Stimulated activated CD4-positive, alpha-beta T cell treated with anti-CD3 and anti-CD28 coated beads, Interleukin-2, amount 100 ng/mL, for 48 hours (primary cell): ENCODE results near the gene FRYL.

Experiments used
- DNase-seq, 2 donors: peaks; one replicate each; pipeline ENCODE4 v3.0.0-alpha.2; 2020

The FRYL gene

DNA sequence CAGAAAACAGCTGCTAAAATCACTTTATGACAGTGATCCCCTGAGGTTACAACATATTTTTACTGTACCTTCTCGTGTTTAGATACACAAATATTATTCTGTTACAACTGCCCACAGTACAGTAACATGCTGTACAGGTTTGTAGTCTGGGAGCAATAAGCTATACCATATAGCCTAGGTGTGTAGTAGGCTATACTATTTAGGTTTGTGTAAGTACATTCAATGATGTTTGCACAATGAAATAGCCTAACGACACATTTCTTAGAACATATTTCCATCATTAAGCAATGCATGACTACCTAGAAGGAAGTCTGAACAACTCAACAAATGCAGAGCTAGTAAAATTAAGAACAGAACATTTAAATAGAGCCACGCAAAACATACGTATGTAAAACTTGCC, 177.3 kb downstream of the FRYL start:
- no peak for DNase-seq

DNA sequence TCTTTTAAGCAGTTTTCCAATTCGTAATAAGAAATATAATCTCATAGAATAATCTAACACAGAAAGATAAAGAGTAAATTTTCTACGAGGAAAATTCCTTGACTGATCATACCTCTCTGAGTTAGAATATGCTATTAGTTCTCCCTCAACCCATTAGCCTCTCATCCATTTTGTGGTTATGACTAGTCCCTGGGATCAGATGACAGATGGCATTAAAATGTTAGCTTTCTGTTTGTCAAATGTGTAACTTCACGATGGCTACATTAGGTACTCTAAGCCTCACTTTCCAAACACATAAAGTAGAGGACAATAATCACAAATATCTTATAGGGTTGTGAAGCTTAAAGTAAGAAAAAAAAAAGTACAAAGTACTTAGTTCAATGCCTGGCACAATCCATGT, 177.9 kb downstream of the FRYL start:
- DNase-seq: no peak

DNA sequence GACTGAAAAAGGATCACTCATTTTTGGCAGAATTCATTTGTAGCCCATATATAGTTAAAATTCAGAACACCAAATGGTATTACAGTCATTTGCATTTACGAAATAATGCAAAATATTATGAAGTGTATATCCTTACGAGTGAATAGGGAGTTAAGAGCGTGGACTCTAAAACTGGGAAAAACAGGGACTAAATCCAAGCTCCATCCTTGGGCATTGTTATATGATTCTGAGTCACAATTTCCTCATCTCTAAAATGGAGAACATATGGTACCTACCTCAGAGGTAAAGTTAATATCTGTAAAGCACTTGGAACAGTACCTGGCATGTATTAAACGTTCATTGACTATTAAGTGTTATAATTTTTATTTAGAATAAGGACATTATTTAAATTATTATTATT, 183.7 kb downstream of the FRYL start:
- no peak for DNase-seq

DNA sequence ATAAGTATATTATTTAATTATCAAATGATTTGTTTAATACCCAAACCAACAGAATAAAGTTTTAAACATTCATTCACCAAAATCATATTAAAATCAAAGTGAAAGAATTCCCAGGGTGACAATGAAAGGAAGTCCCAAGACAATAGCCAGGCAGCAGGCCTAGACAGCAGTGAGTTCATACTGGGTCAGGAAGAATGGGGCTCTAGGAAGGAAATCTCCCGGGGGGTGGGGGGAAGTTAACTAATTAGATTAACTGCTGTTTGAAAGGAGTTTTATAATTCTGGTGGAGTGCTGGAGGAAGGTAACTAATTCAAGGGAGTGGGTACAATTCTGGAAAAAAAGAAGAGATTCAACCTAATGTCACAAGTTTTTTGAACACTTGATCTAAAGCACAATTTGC, 185.9 kb downstream of the FRYL start:
- no peak for DNase-seq

DNA sequence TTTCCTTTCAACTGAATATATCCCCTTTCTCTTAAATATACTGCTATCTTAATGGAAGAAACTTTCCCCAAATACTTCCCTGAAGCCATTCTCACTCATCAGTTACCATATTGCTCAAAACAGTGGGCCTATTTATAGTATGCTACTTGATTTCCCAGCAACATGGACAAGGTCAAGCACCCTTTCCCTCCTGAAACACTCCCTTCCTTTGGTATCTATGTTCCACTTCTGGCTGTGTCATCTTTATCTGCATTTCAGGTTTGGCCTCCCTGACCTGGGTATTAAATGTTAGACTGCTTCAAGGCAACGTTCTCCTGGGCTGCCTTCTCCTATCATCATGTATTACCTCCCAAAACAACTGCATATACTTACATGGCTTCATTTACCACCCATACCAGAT, 188.7 kb downstream of the FRYL start:
- DNase-seq: no peak

DNA sequence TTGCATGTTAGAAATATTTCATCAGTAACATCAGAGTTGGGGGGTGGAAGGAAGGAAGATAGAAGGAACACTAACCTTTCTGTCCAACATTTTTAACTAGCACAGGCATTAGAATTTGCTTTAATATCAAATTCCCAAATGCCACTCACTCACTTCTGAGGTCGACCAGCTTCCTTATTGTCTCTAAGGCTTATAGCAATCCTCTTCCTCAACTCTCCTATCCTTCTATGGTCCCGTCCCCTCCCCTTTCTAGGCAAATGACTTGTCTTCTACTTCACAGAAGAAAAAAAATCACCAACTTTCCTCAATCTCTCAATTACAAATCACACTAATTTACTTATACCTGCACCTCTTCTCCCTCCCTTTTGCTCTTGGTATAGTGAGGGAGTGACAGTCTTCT, 189.2 kb downstream of the FRYL start:
- DNase-seq: no peak

DNA sequence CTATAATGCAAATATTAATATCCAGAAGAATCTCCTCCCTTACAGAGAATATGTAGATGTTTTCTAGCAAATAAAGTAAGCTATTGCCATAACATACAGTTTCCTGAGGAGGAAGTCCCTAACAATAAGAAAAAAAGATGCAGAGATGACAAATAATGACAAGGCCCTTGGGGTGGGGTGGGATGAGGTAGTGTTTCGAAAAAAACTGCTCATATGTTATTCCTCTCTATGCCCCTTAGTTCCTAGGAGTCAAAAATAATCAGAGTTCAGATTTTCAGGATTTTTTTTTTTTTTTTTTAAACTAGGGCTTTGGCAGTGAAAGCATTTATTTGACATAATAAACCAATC, 191.0 kb downstream of the FRYL start:
- no peak for DNase-seq

DNA sequence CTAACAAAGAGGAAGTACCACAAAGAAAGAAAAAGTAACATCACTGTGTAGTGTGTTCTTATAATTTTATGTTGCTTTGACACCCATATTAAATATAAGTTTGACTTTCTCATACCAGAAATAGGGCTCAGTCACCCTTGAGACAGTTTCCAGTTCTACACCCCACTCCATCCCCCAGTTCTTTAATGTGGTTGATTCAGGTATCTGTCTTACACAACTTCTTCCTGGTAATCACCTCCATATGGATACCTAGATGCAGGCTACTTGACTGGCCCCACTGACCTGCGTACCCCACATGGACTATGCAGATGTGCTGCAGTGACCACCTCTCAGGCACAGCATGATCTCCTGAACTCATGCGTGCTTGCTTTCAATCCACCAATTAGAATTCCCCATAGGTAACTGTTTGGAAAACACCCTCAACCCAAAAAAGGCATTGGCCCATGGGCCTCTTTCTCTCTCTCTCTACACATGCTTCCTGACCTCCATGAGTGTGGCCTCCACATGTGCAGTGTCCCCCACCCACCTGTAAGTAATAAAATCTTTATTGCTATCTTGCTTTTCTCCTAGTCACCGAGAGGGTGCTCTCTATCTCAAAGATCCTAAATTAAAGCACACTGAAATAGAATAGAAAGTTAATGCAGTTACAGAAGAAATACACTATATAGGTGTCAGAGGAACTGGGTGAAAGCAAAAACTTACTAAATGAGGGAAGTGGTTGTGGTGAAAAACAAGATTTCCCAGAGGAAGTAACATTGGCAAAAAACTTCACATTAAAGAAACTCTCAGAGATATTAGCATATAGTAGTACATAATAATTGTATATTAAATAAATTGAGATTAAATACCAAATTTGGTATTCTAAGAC, 191.6 kb downstream of the FRYL start:
- no peak for DNase-seq

DNA sequence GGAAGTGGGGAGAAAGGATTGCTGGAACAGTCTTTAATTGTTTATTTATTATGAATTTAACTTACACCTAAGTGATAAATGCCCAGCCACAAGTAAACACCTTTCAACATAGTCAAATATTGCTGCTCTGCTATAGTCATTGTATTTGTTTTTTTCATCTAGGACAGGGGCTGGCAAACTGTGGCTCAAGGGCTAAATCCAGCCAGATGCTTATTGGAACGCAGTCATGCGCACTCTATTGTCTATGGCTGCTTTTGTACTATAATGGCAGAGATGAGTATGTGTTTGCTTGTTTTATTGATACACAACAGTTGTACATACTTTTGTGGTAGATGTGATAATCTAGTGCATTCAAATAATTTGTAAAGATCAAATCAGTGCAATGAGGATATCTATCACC, 194.7 kb downstream of the FRYL start:
- DNase-seq: no peak

DNA sequence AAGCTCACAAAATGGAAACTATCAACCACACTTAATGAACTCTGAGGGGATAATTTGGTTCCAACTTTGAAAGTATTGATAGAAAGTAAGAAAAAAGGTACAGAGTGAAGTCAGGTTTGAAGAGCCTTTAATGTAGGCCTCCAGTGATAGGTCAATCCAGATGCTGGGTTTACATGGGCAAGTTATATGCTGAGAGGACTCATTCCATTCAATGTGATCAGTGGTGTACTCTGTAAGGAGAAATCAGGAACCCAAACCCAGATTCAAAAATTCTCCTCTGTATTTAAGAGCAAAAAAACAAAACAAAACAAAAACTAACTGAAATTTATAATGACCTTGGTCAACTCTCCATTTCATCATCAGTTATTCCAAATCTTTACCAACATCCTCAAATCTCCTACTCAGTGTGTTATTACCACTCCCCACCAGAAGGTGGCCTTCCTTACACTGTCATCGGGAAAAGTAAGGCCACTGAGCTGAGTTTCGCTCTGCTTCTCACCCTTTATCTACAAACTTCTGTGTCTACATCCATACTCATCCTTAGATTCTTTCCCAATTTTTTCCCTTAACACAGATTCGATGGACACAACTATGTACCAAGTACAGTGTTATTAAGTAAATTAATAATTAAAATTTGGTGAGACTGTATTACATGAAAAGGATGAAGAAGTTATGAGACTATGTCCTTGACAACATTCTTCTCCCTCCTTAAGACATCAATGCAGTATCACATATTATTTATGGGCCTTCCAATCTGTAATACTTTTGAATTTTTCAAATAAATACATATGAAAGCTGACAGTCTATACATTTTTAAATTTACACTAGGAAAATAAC, 201.7 kb downstream of the FRYL start:
- peak; percentile 27 to 41 for DNase-seq

DNA sequence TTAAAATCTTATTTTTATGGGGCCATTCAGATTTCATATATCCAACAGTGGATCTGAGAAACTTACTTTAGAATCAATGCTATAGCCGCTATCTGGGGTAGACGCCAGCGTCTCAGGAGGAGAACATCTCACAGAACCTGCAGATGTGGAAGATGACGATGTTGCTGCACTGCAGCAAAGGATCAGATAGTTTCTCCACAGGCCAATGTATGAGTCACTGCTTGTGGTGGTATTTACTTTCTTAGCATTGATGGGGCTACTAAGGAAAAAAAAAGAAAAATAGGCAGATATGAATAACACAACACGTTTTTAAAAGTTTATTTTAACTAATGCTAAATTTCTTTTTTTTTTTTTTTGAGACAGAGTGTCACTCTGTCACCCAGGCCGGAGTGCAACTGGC, 204.1 kb downstream of the FRYL start:
- DNase-seq: no peak

DNA sequence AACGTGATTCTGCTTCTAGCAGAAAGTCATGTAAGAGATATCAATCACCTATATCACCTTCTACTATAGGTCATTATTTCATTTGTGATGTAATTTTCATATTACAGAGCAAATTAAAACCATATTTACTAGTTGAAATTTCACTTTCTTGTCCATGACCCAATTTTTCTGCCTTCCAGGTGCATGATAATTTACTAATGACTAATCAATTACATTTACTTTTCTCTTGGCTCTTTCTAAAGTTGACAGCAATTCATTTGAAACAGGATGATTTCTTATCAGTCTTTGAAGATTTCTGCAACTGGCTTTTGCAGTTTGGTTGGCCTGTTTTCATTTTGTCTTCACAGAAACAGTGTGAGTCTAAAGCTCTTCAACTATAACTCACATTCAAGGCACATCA, 208.6 kb downstream of the FRYL start:
- DNase-seq: no peak

DNA sequence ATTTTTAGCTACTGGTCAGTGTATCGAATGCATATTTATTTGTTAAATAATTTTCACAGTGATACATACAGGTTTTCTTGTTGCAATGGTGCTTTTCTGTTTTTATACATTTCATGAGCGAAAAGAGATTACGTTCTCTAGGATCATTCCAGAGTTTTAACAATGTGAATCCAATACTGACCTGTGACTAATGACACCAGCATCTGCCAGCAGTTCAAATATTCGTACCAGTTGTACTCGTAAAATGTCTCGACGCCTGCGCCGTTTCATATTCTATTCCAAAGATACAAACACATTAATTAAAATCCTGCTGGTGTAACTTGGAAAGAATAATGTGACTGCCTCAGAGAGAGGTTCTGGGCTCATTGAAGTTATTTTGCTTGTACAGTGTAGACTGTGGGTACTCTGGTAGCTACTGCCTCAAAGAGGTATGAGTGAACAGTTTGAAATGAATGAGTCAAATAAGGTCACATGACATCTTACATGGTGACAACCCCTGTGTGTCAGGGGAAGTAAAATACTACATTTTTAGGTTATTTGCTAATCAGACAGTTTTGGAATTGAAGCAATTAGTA, 209.3 kb downstream of the FRYL start:
- no peak for DNase-seq

DNA sequence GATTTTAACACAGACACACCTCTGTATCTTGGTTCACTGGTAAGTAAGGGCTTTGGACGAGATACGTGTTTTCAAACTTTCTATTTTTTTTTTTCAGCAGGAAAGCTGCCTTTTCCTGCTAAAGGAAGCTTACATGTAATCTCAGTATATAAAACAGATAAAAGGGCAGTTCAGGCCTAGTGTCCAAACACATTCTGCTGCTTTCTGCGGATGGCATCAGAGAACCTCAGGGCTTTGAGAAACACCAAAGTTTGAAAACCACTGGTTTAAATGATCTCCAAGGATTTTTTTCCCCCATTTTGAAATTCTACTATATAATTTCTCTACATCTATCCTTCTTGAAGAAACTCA, 214.1 kb downstream of the FRYL start:
- DNase-seq: no peak

DNA sequence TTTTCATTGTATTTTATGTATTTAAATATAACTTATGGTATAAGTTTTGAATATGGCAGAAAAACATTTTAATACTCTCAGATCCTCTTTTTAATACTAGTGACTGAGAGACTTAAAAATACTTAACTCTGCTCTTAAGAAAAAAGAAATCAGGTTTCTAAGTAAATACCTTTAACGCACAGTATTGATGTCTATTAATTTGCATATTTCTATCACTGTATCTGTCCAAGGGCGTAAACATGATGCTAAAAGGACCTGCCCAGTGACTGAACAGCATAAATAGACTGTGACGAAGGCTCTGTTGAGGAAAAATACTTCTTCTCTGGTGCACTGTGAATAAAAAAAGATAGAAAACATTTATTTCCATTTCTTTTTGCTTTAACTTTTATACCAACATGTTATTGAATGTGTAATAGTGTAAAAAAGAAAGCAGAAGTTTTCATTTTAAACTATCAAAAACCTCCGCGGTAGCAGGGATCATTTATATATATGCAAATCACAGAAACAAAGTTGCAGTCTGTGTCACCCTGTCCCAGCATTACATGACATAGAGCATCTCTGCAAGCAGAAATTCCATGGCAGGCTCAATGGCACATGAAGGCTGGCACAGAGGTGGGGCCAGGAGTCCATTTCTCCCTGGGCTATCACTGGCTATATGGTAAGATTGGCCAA, 214.6 kb downstream of the FRYL start:
- DNase-seq: no peak

DNA sequence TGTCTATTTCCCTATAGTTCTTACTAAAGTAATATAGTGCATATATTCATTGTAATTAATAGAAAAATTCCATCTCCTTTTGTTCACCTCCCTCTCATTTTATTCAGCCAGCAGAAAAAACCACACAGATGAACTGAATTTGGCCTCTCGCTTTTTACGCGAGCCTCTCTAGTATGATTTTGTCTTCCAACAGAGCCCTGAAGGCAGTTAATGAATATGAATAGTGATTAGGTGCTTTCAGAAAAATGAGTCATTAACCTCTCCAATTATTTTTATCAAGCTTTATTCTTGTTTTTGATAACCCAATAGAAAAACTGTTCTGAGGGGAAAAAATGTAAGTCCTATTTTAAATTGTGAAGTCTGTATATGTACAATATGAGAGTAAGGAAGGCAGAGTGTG, 215.9 kb downstream of the FRYL start:
- no peak for DNase-seq

DNA sequence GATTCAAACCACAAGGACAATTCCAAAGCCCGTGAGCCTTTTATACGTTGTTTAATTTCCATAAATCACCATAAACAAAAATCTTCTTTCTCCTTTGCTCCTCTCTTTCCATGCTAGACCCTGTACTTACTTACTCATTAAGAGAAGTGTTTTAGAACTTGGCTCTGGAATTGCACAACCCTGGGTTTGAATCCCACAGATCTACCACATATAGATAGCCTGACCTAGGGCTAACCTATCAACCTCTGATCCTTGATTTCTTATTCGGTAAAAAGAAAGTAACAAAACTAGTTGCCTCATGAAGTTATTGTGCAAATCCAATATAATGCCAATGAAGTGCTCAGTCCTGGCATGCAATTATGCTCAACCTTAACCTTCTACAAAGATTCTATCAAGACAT, 221.3 kb downstream of the FRYL start:
- no peak for DNase-seq

DNA sequence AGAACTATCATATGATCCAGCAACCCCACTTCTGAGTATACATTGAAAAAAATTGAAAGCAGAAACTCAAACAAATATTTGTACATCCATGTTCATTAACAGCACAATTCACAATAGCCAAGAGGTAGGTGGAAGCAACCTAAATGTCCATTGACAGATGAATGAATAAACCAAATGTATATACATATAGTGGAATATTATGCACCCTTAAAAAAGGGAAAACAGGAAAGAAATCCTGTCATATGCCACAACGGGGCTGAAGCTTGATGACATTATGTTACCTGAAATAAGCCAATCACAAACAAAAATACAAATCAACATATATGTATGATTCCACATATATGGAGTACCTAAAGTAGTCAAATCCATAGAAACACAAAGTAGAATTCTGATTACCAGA, 222.1 kb downstream of the FRYL start:
- DNase-seq: no peak

DNA sequence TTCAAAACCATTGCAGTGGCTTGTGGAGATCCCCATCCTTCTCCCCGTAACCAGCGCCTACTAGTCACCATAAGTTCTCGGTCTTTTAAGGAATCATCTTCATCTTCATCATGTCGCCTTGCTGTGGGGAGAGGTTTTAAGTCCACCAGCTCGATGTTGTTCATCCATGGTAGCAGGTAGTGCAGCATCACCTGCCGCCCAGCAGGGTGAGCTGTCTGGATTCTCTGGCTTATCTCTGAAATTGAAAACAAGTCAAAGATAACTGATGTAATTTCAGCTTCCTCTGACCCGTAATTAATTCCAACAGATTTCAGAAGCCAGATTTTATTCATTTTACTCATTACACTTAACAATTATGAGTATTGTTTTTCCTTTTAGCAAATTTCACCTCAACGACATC, 222.6 kb downstream of the FRYL start:
- no peak for DNase-seq

DNA sequence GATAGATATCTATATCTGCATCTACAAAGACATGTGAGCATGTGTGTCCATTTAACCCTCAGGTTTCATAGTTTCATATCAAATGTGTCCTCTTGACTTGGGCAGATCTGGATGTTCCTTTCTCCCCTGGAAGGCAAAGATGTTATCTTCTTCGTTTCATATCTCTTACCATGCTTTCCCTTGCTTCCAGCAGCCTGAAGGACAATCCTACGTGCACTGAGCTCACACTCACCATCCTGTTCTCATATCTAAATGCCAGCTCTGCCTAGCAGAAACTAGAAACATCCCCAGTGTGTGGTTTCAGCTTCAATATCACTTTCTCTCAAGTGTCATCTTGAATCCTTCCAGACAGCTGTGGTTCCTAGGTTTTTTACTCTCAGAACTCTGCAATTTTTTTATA, 223.8 kb downstream of the FRYL start:
- DNase-seq: no peak

DNA sequence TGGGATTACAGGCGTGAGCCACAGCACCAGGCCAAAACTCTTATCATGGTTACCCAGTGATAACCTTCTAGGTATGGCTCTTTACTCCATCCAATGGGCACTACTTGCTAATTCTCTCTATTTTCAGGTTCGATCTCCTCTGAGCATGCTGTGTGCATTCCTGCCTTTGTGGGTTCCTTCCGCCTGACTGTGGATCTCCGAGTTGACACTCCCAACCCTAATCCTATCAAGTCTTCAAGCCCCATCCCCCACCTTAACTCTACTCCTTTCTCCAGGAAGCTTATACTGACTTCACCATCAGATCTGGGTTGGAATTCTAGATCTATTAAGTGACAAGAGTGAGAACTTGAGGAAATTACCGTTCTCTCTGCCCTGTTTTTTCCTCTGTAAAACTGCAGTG, 225.5 kb downstream of the FRYL start:
- no peak for DNase-seq

DNA sequence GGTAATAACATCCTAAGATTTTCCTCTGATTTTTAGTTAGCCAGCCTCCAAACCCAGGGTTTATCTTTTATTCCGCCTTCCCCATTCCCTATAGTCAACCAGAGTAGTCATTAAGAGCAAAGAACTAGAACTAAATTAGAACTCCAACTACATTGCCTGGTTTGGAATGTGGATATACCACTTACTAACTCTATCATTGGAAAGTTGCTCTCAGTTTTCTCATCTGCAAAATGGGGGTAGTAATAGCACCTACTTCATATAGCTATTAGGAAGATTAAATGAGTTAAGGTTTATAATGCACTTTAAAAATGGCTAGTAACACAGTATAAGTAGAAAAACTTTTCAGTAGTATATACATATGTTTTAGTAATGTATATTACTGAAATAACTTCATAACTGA, 226.4 kb downstream of the FRYL start:
- DNase-seq: no peak

DNA sequence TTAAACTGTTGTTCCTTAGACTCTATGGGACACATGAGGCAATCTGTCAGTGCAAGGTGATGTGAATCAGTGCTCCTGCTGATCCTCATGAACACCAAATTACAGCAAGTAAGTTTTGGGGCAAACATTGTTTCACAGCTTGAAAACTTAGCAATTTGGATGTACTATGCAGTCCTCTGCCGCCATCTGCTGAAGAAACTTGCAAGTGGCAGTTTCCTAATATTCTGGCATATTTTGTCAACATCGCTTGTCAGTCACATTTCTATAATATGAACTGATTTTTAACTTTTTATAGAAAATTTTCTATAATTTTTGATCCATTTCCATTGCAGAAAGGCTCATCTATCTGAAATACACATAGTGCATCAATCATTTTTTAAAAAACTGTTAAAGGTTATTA, 233.7 kb downstream of the FRYL start:
- DNase-seq: peak in 1 of 2 donors; percentile 10

DNA sequence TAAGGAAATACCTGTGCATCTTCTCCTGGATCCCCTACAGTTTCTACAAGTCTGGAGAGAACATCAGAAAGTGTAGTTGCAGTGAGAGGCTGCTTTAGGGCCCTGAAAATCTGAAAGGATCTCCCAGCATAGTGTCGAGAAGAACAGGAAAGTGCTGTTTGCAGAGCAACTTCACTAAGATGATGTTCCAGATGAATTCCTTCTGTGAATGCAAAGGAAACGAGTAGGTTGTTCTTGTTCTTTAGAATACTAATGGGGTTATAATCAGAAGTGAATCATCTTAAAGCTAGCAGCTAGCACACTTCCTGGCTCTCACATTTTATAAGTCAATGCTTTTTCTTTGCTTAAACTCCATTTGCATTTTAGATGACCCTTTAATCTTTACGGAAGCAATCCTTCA, 236.3 kb downstream of the FRYL start:
- DNase-seq: no peak
